Measurements from ENCODE around the gene IDH3B. TPM values are rescaled to one million over a fixed set of nuclear protein-coding genes. Genes with fewer than 3 reads are reported as not detected.

Gene IDH3B
- total and polyA plus RNA-seq, 9 of the 15 experiments (the other 6 are each of a cell fraction or from before 2014, with no cell fraction given): 91.7 to 224 (median 155) TPM

GRCh38 chr20:2651772-2652723 lies 12.0 kb downstream of the IDH3B start, which contains the start of gene NOP56 (continued):
- TF ChIP-seq FOSL1 (tag; conservative IDR thresholded peaks at IDR 0.05): peak; percentile 24; the same call in 1 of the 2 replicates
- TF ChIP-seq SMC3 (conservative IDR thresholded peaks at IDR 0.05; ENCODE audit: insufficient read depth, low read depth, low read length): no peak
- no peak for TF ChIP-seq HNRNPLL (IDR thresholded peaks at IDR 0.05; ENCODE audit: low read depth, low read length, poor library complexity, severe bottlenecking)
- TF ChIP-seq POLR2B (IDR thresholded peaks at IDR 0.05; ENCODE audit: low read depth, partially characterized antibody): peak; percentile 51
- TF ChIP-seq NR2C1 (IDR thresholded peaks at IDR 0.05): no peak
- TF ChIP-seq NR2C1 (tag; IDR thresholded peaks at IDR 0.05): no peak
- no peak for TF ChIP-seq ZNF253 (CRISPR knock-in tag; conservative IDR thresholded peaks at IDR 0.05)
- no peak for TF ChIP-seq ZNF584 (CRISPR knock-in tag; IDR thresholded peaks at IDR 0.05; ENCODE audit: low read depth)
- TF ChIP-seq GTF3C2 (IDR thresholded peaks at IDR 0.05; ENCODE audit: borderline replicate concordance, extremely low read depth, insufficient read length): no peak
- peak; percentile 50 for TF ChIP-seq NEUROD1 (IDR thresholded peaks at IDR 0.05; ENCODE audit: borderline replicate concordance, low read depth, low read length, partially characterized antibody)
- peak; percentile 54 for TF ChIP-seq HMGN3 (IDR thresholded peaks at IDR 0.05; ENCODE audit: borderline replicate concordance, extremely low read depth, insufficient read length, low read depth, low read length)
- TF ChIP-seq ZNF589 (CRISPR knock-in tag; IDR thresholded peaks at IDR 0.05; ENCODE audit: low read depth): no peak
- TF ChIP-seq USF2 (CRISPR knock-in tag; IDR thresholded peaks at IDR 0.05): peak; percentile 71
- no peak for TF ChIP-seq GATA2 (CRISPR knock-in tag; IDR thresholded peaks at IDR 0.05)
- 0 out of 2 replicates have a peak, but pooled peaks have one; percentile 58 for TF ChIP-seq CBX1 (IDR thresholded peaks at IDR 0.05; ENCODE audit: low read depth)
- no peak for TF ChIP-seq ZNF77 (CRISPR knock-in tag; IDR thresholded peaks at IDR 0.05)
- TF ChIP-seq ZBTB17 (CRISPR knock-in tag; IDR thresholded peaks at IDR 0.05): no peak
- no peak for TF ChIP-seq HMGXB4 (CRISPR knock-in tag; IDR thresholded peaks at IDR 0.05)
- TF ChIP-seq CHCHD3 (CRISPR knock-in tag; IDR thresholded peaks at IDR 0.05): no peak
- TF ChIP-seq FUS (optimal IDR thresholded peaks at IDR 0.05; ENCODE audit: low read depth, low read length): peak; percentile 87

Measured in K562 (cell line).